Esophagus muscularis mucosa (tissue), 4 donors: ENCODE measurements around the gene HDGFL2.

ENCODE experiments used
- EP300 ChIP-seq: sonication (generic); formaldehyde crosslinking; IDR thresholded peaks from one replicate; pipeline ENCODE4 v1.6.1; 2017; ENCODE audit warnings: antibody characterized with exemption
- POLR2A ChIP-seq: fragments of 450-650 bp; IDR thresholded peaks from one replicate; pipeline ENCODE4 v1.6.1; 2017; ENCODE audit warnings: antibody characterized with exemption, moderate library complexity, mild to moderate bottlenecking, low read depth
- POLR2AphosphoS5 ChIP-seq, 2 donors: sonication (generic); formaldehyde crosslinking; IDR thresholded peaks; one replicate each; pipeline ENCODE4 v1.6.1; 2017; ENCODE audit warnings: antibody characterized with exemption in 2 of 2
- TF ChIP-seq, protein P1 (sequence below), 3 experiments: fragments of 200-600 bp in 2 of 3; fragments of 450-650 bp in 1 of 3; sonication (generic) in 2 of 3; IDR thresholded peaks; one replicate each; pipeline ENCODE4 v1.5.1; 2017 to 2019; ENCODE audit warnings: antibody characterized with exemption in 3 of 3, mild to moderate bottlenecking in 2 of 3, moderate library complexity in 1 of 3

DNA sequence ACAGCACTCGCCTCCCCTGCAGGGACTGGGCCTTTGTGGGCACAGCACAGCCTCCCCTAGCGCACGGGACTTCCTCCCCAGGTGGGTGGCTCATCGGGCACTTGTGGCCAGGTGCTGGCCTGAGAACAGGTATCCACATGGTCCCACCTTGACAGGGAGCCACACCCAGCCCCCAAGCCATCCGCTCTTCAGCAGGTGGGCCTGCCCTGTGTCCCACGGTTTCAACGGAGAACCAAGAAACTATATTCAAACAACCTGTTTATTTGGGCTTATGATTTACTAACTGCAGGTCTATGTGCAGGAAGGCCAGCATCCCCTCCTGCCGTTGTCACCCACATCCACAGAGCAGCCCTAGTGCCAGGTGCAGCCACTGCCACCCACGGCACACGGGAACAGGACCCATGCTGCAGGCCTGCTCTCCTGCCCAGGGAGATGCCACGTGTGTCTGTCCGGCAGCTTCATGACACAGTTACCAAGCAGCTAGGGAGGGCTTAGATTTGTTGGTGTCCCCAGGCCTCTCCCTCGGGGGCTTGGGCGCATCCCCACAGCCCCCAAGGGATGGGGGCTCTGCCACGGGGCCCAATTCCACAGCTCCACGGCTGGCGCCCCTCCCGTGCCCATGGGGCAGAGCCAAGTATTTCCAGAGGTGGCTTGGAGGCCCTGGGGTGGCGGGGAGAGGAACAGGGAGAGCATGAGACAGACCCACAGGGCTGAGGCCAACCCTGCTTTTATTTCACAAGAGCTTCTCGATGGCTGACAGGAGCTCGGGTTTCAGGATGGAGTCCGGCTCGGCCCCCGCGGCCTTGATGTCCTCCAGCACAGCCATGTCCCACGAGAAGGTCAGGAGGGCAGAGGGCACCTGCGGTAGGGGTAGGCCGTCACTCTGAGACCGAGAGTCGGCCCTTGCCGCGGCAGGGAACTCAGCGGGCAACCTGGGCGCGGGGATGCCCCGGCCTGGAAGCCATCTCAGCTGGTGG lies 27.0 kb upstream of the HDGFL2 start:
- no peak for TF ChIP-seq POLR2A
- TF ChIP-seq, protein P1, sequence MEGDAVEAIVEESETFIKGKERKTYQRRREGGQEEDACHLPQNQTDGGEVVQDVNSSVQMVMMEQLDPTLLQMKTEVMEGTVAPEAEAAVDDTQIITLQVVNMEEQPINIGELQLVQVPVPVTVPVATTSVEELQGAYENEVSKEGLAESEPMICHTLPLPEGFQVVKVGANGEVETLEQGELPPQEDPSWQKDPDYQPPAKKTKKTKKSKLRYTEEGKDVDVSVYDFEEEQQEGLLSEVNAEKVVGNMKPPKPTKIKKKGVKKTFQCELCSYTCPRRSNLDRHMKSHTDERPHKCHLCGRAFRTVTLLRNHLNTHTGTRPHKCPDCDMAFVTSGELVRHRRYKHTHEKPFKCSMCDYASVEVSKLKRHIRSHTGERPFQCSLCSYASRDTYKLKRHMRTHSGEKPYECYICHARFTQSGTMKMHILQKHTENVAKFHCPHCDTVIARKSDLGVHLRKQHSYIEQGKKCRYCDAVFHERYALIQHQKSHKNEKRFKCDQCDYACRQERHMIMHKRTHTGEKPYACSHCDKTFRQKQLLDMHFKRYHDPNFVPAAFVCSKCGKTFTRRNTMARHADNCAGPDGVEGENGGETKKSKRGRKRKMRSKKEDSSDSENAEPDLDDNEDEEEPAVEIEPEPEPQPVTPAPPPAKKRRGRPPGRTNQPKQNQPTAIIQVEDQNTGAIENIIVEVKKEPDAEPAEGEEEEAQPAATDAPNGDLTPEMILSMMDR (IDR thresholded peaks at IDR 0.05): no peak
- TF ChIP-seq POLR2AphosphoS5 (IDR thresholded peaks at IDR 0.05): no peak
- TF ChIP-seq EP300: no peak
